ENCODE data around the gene CCDC110.

CCDC110 gene

DNA sequence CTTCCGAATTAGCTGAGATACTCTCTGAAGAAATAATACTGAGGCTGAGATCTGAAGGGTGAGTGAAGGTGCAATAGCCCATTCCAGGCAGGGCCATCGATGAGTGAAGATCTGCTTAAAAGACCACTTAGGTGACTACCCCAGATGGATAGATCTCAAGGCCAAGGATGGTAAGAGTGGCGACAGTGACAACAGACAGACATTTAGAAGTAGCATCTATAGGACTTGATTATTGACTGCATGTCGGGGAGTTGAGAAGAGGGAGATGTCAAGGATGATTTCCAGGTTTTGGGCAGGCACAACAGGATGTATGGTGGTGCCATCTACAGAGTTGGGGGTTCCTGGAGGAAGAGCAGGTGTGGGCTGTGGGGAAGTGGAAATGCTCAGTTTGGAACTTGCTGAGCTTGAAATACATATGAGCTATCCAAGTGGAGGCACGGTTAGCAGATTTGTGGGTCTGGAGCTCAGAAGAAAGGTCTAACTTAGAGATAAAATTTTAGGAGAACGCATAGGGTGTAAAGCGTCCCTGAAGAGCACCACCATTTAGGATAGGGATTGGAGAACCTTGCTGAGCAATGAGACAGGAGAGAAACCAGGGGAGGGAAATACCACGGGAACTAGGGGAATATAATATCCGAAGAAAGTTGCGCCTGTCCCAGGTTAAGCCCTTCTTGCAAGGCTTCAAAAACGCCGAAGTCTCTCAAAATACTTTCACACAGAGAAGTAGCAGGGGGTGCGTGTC lies 46.5 kb downstream of the CCDC110 start:
- peaks cover 28% of the 10 kb centered on the region for H3K79me2 ChIP-seq (ENCODE audit: control insufficient read depth, insufficient read depth, low read length, unreplicated experiment)
- H3K36me3 ChIP-seq (ENCODE audit: insufficient read depth, low read length) = peaks cover 4% of the 10 kb centered on the region; the same call in 1 of the 2 replicates
- H3K27me3 ChIP-seq (ENCODE audit: insufficient read depth, low read length) = no peaks in the 10 kb centered on the region
- peak overlapping the region; percentile 97 for H3K27ac ChIP-seq (ENCODE audit: low read depth, low read length)
- peak overlapping the region; percentile 95 for H3K4me3 ChIP-seq (ENCODE audit: low read depth, low read length)
- peaks cover 21% of the 10 kb centered on the region for H3K4me1 ChIP-seq (ENCODE audit: control insufficient read depth, insufficient read depth, low read length, unreplicated experiment)
- H2AFZ ChIP-seq (ENCODE audit: low read length, unreplicated experiment) = peak overlapping the region; percentile 92

DNA sequence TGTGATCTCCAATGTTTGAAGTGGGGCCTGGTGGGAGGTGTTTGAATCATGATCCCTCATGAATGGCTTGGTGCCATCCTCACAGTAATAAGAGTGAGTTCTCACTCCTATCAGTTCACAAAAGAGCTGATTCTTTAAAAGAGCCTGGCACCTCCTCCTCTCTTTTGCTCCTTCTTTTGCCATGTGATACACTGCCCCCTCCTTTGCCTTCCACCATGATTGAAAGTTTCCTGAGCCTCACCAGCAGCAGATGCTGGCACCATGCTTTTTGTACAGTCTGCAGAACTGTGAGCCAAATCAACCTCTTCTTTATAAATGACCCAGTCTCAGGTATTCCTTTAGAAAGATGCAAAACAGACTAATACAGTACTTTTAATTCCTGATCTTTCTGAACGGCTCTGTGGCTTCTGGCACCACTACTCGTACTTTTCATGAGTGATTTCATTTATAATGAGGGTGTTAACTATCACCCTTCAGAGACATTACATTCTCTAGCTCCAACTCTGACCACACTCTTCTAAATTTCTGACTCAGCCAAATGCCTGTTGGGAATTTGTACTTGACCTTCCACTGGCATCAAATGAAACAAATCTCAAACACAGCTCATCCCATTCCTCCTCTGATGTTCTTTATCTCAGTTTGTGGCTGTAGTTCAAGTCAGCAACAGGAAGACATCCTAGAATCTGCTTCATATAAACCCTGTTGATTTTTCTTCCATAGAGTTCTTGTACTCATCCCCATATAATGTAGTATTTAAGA lies 50.0 kb downstream of the CCDC110 start:
- H3K4me3 ChIP-seq (ENCODE audit: low read depth, low read length) = no peak overlapping the region
- no peak overlapping the region for H2AFZ ChIP-seq (ENCODE audit: low read length, unreplicated experiment)
- peaks cover 21% of the 10 kb centered on the region for H3K4me1 ChIP-seq (ENCODE audit: control insufficient read depth, insufficient read depth, low read length, unreplicated experiment)
- no peak overlapping the region for H3K27ac ChIP-seq (ENCODE audit: low read depth, low read length)
- H3K27me3 ChIP-seq (ENCODE audit: insufficient read depth, low read length) = no peaks in the 10 kb centered on the region
- H3K79me2 ChIP-seq (ENCODE audit: control insufficient read depth, insufficient read depth, low read length, unreplicated experiment) = peaks cover 28% of the 10 kb centered on the region
- H3K36me3 ChIP-seq (ENCODE audit: insufficient read depth, low read length) = peaks cover 15% of the 10 kb centered on the region

DNA sequence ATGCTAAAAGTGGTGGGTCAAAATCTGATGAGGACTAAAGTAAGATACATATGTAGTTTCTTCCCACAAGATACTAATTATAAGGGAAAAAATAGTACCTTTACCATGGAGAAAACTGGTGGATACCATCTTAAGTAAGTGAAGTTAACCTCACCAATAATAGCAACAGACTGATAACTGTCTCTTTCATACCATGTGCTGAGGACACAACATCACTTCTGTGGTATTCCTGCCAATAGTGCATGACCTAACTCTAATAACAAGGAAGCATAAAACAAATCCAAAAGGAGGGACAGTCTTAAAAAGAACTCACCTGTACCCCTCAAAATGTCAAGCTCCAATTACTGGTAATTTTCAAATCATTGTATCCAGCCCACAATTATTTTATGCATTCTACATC lies 54.6 kb downstream of the CCDC110 start:
- Histone ChIP-seq H3K36me3 (ENCODE audit: insufficient read depth, low read length) (peaks cover 21% of the 10 kb centered on the region), H3K4me3 (ENCODE audit: low read depth, low read length) (no peak overlapping the region), H3K4me1 (ENCODE audit: control insufficient read depth, insufficient read depth, low read length, unreplicated experiment) (peaks cover 9% of the 10 kb centered on the region), H3K27me3 (ENCODE audit: insufficient read depth, low read length) (no peaks in the 10 kb centered on the region), H2AFZ (ENCODE audit: low read length, unreplicated experiment) (no peak overlapping the region), H3K79me2 (ENCODE audit: control insufficient read depth, insufficient read depth, low read length, unreplicated experiment) (no peaks in the 10 kb centered on the region), H3K27ac (ENCODE audit: low read depth, low read length) (no peak overlapping the region)

DNA sequence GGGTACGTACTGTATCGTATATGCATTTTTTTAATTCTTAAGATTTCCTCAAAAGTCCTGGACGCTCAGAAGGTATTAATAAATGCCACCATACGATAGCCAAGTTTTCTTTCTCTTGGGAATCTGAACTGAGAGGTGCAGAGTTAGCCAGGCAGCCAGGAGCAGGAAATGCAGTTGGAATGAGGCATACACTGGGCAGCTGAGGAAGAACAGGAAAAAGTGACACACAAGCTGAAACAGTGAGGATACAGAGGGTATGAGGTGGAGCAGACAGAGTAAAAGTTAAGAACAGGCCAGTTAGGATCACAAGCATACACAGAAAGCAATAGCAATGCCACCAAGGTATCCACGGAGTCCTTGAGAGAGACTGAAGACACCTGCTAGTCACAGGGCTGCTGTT lies 59.1 kb downstream of the CCDC110 start:
- H3K79me2 ChIP-seq (ENCODE audit: control insufficient read depth, insufficient read depth, low read length, unreplicated experiment) = no peaks in the 10 kb centered on the region
- H3K4me3 ChIP-seq (ENCODE audit: low read depth, low read length) = no peak overlapping the region
- H3K27me3 ChIP-seq (ENCODE audit: insufficient read depth, low read length) = no peaks in the 10 kb centered on the region
- no peak overlapping the region for H2AFZ ChIP-seq (ENCODE audit: low read length, unreplicated experiment)
- no peaks in the 10 kb centered on the region for H3K4me1 ChIP-seq (ENCODE audit: control insufficient read depth, insufficient read depth, low read length, unreplicated experiment)
- no peak overlapping the region for H3K27ac ChIP-seq (ENCODE audit: low read depth, low read length)
- H3K36me3 ChIP-seq (ENCODE audit: insufficient read depth, low read length) = peaks cover 40% of the 10 kb centered on the region

DNA sequence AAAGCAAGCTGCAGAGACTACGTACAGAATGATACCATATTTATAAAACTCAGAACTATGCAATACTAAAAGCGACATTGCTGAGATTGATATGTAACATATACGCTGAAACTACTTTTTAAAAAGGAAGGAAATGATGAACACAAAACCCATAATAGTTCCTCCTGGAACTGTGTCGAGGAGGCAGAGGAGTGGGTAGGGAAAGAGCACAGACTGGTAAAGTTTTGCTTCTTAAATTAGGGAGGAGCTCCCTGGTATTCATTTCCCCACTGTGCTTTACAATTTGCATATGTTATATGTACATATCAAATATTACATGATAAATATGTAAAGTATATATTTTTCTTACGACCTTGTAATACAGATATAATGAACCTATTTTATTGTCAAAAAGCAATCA lies 59.7 kb downstream of the CCDC110 start:
- peaks cover 34% of the 10 kb centered on the region for H3K36me3 ChIP-seq (ENCODE audit: insufficient read depth, low read length)
- H3K4me3 ChIP-seq (ENCODE audit: low read depth, low read length) = no peak overlapping the region
- H3K27me3 ChIP-seq (ENCODE audit: insufficient read depth, low read length) = no peaks in the 10 kb centered on the region
- no peaks in the 10 kb centered on the region for H3K79me2 ChIP-seq (ENCODE audit: control insufficient read depth, insufficient read depth, low read length, unreplicated experiment)
- no peak overlapping the region for H3K27ac ChIP-seq (ENCODE audit: low read depth, low read length)
- no peak overlapping the region for H2AFZ ChIP-seq (ENCODE audit: low read length, unreplicated experiment)
- H3K4me1 ChIP-seq (ENCODE audit: control insufficient read depth, insufficient read depth, low read length, unreplicated experiment) = no peaks in the 10 kb centered on the region

DNA sequence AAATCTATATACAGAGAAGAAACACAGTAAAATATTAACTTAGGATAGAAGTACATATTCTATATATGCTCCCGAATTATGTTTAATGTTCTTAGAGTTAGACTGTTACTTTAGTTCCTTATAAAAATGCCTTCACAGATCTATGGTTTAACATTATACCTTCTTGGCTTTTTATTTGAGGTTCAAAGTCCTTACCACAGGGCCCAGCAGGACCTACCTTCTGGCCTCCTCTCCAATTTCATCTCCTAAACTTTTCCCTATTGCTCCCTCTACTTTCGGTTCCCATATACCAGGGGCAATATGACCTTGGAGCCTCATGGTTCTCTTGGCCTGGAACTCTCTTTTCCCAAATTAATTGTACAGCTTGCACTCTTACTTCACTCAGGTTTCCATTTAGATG lies 63.1 kb downstream of the CCDC110 start:
- no peak overlapping the region for H3K27ac ChIP-seq (ENCODE audit: low read depth, low read length)
- H3K36me3 ChIP-seq (ENCODE audit: insufficient read depth, low read length) = peaks cover 29% of the 10 kb centered on the region
- H3K27me3 ChIP-seq (ENCODE audit: insufficient read depth, low read length) = no peaks in the 10 kb centered on the region
- H3K4me3 ChIP-seq (ENCODE audit: low read depth, low read length) = no peak overlapping the region
- H3K79me2 ChIP-seq (ENCODE audit: control insufficient read depth, insufficient read depth, low read length, unreplicated experiment) = no peaks in the 10 kb centered on the region
- no peaks in the 10 kb centered on the region for H3K4me1 ChIP-seq (ENCODE audit: control insufficient read depth, insufficient read depth, low read length, unreplicated experiment)
- no peak overlapping the region for H2AFZ ChIP-seq (ENCODE audit: low read length, unreplicated experiment)

DNA sequence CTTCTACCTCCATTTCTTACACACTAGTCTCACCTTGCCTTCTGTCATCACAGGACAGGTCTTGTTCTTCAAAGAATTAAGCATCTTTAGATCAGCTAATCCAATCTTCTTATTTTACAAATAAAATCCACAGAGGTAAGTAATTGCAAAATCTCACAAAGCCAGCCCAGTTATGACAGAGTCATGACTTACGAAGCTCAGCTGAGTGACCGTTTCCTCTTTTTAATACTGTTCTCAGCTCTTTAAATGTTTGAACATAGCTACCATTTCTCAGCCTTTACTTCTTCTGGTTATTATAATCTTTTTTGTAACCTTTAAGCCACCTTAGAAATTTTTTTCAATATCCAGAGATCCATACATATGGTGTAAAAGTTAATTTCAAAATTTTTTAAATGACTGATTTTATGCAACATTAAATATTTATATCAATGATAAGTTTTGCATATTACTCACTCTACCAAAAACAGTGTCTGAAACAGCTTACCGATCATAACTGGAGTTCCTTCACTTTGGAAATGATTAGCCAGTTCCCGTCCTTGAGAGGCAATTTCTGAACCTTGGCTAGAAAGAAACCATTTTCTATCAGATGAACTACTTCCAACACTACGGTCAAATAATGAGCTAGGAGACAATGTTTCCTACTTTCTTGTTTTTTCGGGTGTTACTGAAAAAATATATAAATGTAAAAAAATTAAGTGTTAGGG lies 66.1 kb downstream of the CCDC110 start:
- H3K27ac ChIP-seq (ENCODE audit: low read depth, low read length) = no peak overlapping the region

DNA sequence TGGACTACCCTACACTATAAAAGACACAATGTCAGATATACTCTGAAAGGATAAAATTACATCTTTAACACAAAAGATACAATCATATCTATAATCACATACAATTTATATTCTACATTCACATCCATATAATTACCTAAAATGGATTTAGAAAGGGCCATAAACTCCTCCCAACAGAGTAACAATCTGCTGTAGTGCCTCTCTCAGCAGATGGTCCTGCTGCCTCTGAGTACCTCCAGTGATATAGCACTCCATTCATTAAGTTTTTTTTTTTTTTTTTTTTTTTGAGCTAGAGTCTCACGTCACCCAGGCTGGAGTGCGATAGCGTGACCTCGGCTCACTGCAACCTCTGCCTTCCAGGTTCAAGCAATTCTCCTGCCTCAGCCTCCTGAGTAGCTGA lies 67.5 kb downstream of the CCDC110 start:
- Histone ChIP-seq H3K79me2 (ENCODE audit: control insufficient read depth, insufficient read depth, low read length, unreplicated experiment) (no peaks in the 10 kb centered on the region), H2AFZ (ENCODE audit: low read length, unreplicated experiment) (no peak overlapping the region), H3K4me3 (ENCODE audit: low read depth, low read length) (no peak overlapping the region), H3K27ac (ENCODE audit: low read depth, low read length) (no peak overlapping the region), H3K36me3 (ENCODE audit: insufficient read depth, low read length) (peaks cover 24% of the 10 kb centered on the region), H3K27me3 (ENCODE audit: insufficient read depth, low read length) (no peaks in the 10 kb centered on the region), H3K4me1 (ENCODE audit: control insufficient read depth, insufficient read depth, low read length, unreplicated experiment) (peaks cover 9% of the 10 kb centered on the region)

More for the DNA sequence above, 66.1 kb downstream of the CCDC110 start:
- no peak overlapping the region for H2AFZ ChIP-seq (ENCODE audit: low read length, unreplicated experiment)
- no peak overlapping the region for H3K4me3 ChIP-seq (ENCODE audit: low read depth, low read length)
- peaks cover under 1% of the 10 kb centered on the region for H3K4me1 ChIP-seq (ENCODE audit: control insufficient read depth, insufficient read depth, low read length, unreplicated experiment)
- H3K27me3 ChIP-seq (ENCODE audit: insufficient read depth, low read length) = no peaks in the 10 kb centered on the region
- peaks cover 22% of the 10 kb centered on the region for H3K36me3 ChIP-seq (ENCODE audit: insufficient read depth, low read length)
- no peaks in the 10 kb centered on the region for H3K79me2 ChIP-seq (ENCODE audit: control insufficient read depth, insufficient read depth, low read length, unreplicated experiment)

DNA sequence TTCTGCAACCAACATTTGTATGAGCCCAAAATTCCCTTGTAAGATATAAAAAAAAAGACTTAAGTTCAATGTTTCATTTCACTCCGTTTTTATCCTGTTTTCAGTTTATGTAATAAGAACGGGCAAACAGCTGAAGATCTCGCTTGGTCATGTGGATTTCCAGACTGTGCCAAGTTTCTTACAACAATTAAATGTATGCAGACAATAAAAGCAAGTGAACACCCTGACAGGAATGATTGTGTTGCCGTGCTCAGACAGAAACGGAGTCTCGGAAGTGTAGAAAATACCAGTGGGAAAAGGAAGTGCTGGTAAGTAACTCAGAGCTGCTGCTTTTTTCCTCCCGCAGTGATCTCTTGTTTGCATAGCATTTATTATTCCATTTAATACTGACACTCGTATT lies 72.1 kb downstream of the CCDC110 start:
- Histone ChIP-seq H3K27me3 (ENCODE audit: insufficient read depth, low read length) (no peaks in the 10 kb centered on the region), H3K36me3 (ENCODE audit: insufficient read depth, low read length) (peaks cover 18% of the 10 kb centered on the region), H3K4me1 (ENCODE audit: control insufficient read depth, insufficient read depth, low read length, unreplicated experiment) (peaks cover 28% of the 10 kb centered on the region), H3K79me2 (ENCODE audit: control insufficient read depth, insufficient read depth, low read length, unreplicated experiment) (peaks cover 7% of the 10 kb centered on the region), H3K27ac (ENCODE audit: low read depth, low read length) (no peak overlapping the region), H3K4me3 (ENCODE audit: low read depth, low read length) (peak overlapping the region; percentile 55; the same call in 1 of the 2 replicates), H2AFZ (ENCODE audit: low read length, unreplicated experiment) (no peak overlapping the region)

DNA sequence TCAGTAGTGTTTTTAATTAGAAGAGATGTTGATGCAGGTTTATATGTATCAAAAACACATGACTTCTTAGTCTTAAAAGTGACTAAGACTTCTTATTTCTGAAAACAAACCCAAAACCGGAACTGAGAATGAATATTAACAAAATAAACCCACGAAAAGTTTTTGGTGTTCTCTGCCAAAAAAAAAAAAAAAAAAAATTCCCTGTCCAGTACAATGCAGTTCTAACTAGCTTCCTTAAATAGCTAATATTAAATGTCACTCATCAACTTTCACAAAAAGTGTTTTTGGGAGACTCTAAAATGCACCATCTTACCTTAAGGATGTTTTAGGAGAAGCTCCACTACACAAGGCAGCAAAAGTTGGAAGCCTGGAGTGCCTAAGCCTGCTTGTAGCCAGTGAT lies 72.9 kb downstream of the CCDC110 start:
- Histone ChIP-seq H2AFZ (ENCODE audit: low read length, unreplicated experiment) (no peak overlapping the region), H3K4me1 (ENCODE audit: control insufficient read depth, insufficient read depth, low read length, unreplicated experiment) (peaks cover 28% of the 10 kb centered on the region), H3K27me3 (ENCODE audit: insufficient read depth, low read length) (no peaks in the 10 kb centered on the region), H3K79me2 (ENCODE audit: control insufficient read depth, insufficient read depth, low read length, unreplicated experiment) (peaks cover 8% of the 10 kb centered on the region), H3K27ac (ENCODE audit: low read depth, low read length) (peak overlapping the region; percentile 38; the same call in 1 of the 2 replicates), H3K4me3 (ENCODE audit: low read depth, low read length) (peak overlapping the region; percentile 55), H3K36me3 (ENCODE audit: insufficient read depth, low read length) (peaks cover 18% of the 10 kb centered on the region)
